Small intestine (tissue), 7 donors: ENCODE measurements around the gene CCT8L2. TPM values are rescaled to one million over a fixed set of nuclear protein-coding genes. Genes with fewer than 3 reads are reported as not detected.
"Not testable (repeated sequence)": the region's sequence is repeated elsewhere in the genome, so short reads cannot be mapped to it uniquely, and the experiment has no call there.

ENCODE experiments used
- DNase-seq, 2 donors: peaks; one replicate each; pipeline versions ENCODE4 v3.0.0 to v3.0.0-alpha.2; 2013
- FAIRE-seq: peaks from 2 replicates; lab custom pipeline; 2012; peaks lifted over from hg19 to GRCh38; lab: Jason Lieb, UNC
- H3K27ac ChIP-seq, 3 donors: one replicate each; pipeline ENCODE4 v1.5.1; 2013; ENCODE audit warnings: low read length in 2 of 3, mild to moderate bottlenecking in 2 of 3, control low read depth in 1 of 3, inconsistent platforms in 1 of 3, low read depth in 1 of 3, moderate library complexity in 1 of 3
- H3K27me3 ChIP-seq, 3 donors: one replicate each; pipeline ENCODE4 v1.6.1; 2013; ENCODE audit warnings: low read length in 3 of 3, inconsistent platforms in 1 of 3; ENCODE audit not compliant: control insufficient read depth in 3 of 3, insufficient read depth in 3 of 3
- H3K36me3 ChIP-seq, 3 donors: one replicate each; pipeline ENCODE4 v1.6.1; 2013; ENCODE audit warnings: low read length in 3 of 3, inconsistent platforms in 1 of 3, low read depth in 1 of 3, mild to moderate bottlenecking in 1 of 3, moderate library complexity in 1 of 3; ENCODE audit not compliant: control insufficient read depth in 3 of 3, insufficient read depth in 2 of 3
- H3K4me1 ChIP-seq, 3 donors: one replicate each; pipeline ENCODE4 v1.6.1; 2013; ENCODE audit warnings: low read length in 2 of 3, inconsistent platforms in 1 of 3, low read depth in 1 of 3, mild to moderate bottlenecking in 1 of 3, moderate library complexity in 1 of 3; ENCODE audit not compliant: control insufficient read depth in 3 of 3, insufficient read depth in 2 of 3
- H3K4me3 ChIP-seq, 3 donors: one replicate each; pipeline ENCODE4 v1.5.1; 2013; ENCODE audit warnings: low read length in 3 of 3, control low read depth in 1 of 3, inconsistent platforms in 1 of 3, low read depth in 1 of 3, mild to moderate bottlenecking in 1 of 3, moderate library complexity in 1 of 3
- H3K9me3 ChIP-seq, 2 donors: one replicate each; pipeline ENCODE4 v1.6.1; 2013; ENCODE audit warnings: low read depth in 1 of 2, low read length in 1 of 2; ENCODE audit not compliant: control insufficient read depth in 2 of 2, insufficient read depth in 1 of 2
- WGBS, 3 donors: extraction: QIAGEN DNeasy Blood & Tissue Kit; methylation state at CpG; one replicate each; pipeline ENCODE4 v1.1.7; 2013; 5-methylcytosine and 5-hydroxymethylcytosine counted together
- polyA plus RNA-seq, 4 donors: library from polyadenylated mRNA; stranded (reverse) in 3 of 4; unstranded in 1 of 4; fragments of 200-250 nt in 3 of 4; fragments of 120-200 nt in 1 of 4; gene quantifications; one replicate each; pipeline versions ENCODE4 v1.2.1 to v1.2.3, GENCODE V29; 2013
- donor health status: healthy with polysubstance abuse.
- donor health status: control.
- donor health status: control.
- donor health status: Bipolar disorder and iron deficiency.
- donor health status: healthy.

Gene CCT8L2
- polyA plus RNA-seq, 4 donors, result not detected

- not testable (repeated sequence) for H3K9me3 ChIP-seq, H3K36me3 ChIP-seq, H3K27ac ChIP-seq, H3K27me3 ChIP-seq, H3K4me3 ChIP-seq, H3K4me1 ChIP-seq, DNase-seq, FAIRE-seq
- 66 to 73% (median 72%) methylated on average over 5 of the region's 5 CpGs for WGBS, 3 donors
Measured at GRCh38 chr22:16615606-16616245, 23.1 kb upstream of the CCT8L2 start.

- Histone ChIP-seq H3K27me3 (peaks cover 0 to 4% (median 3%) of the 10 kb centered on the region in 3 donors), H3K9me3 (no peaks in the 10 kb centered on the region), H3K27ac (no peak overlapping the region), H3K4me3 (no peak overlapping the region), H3K4me1 (no peaks in the 10 kb centered on the region), H3K36me3 (no peaks in the 10 kb centered on the region)
- DNase-seq, result no peak
- 5 to 35% (median 30%) methylated on average over 59 to 77 of the region's 77 CpGs for WGBS, 3 donors
- no peak for FAIRE-seq
Measured at GRCh38 chr22:16609548-16610261, 17.1 kb upstream of the CCT8L2 start.

GRCh38 chr22:16608931-16609330 is 16.3 kb upstream of the CCT8L2 start:
- no peak overlapping the region for H3K27ac ChIP-seq
- H3K4me3 ChIP-seq, result no peak overlapping the region
- no peaks in the 10 kb centered on the region for H3K9me3 ChIP-seq
- FAIRE-seq (no peak), DNase-seq (no peak)
- 12 to 27% (median 26%) methylated on average over 22 of the region's 22 CpGs for WGBS, 3 donors
- H3K36me3 ChIP-seq, result no peaks in the 10 kb centered on the region
- H3K4me1 ChIP-seq, result no peaks in the 10 kb centered on the region
- H3K27me3 ChIP-seq, result peaks cover 0 to 4% (median 3%) of the 10 kb centered on the region in 3 donors

- H3K27me3 ChIP-seq, result peaks cover 0 to 11% (median 9%) of the 10 kb centered on the region in 3 donors
- 42 to 63% (median 52%) methylated on average over 8 of the region's 8 CpGs for WGBS, 3 donors
Measured at GRCh38 chr22:16604257-16604998, 11.8 kb upstream of the CCT8L2 start.

DNA sequence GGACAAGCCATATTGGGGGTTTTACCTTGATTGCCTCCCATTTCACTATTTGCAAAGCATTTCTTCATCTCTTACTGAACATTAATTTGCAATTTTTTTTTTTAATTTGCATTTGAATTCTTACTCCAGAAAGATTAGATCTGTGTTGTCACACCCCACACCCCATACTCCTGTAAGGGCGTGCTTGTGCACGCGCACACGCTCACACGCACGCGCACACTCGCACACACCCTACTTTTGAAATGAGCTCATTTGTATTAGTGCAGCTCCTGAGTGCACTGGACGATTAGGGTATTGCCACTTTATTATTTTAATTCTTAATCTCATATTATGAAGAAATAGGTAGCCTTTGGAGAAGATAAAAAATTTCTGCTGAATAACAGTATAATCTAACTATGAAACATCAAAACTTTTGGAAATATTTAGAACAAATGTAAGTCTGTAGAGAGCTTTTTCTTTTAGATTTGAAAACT is 11.2 kb upstream of the CCT8L2 start:
- H3K4me3 ChIP-seq, DNase-seq, H3K4me1 ChIP-seq, H3K9me3 ChIP-seq, H3K27ac ChIP-seq, H3K27me3 ChIP-seq, H3K36me3 ChIP-seq, FAIRE-seq: not testable (repeated sequence)
- WGBS, 3 donors, result 20 to 41% (median 39%) methylated on average over 9 of the region's 9 CpGs

More at GRCh38 chr22:16604257-16604998, 11.8 kb upstream of the CCT8L2 start:
- not testable (repeated sequence) for H3K4me3 ChIP-seq, DNase-seq, H3K4me1 ChIP-seq, H3K27ac ChIP-seq, H3K36me3 ChIP-seq, FAIRE-seq, H3K9me3 ChIP-seq

GRCh38 chr22:16603448-16603768 is 10.8 kb upstream of the CCT8L2 start:
- FAIRE-seq, result no peak
- WGBS, 3 donors, result 10 to 24% (median 23%) methylated on average over 6 of the region's 6 CpGs
- Histone ChIP-seq H3K4me3 (no peak overlapping the region), H3K36me3 (no peaks in the 10 kb centered on the region), H3K9me3 (peaks cover 0 to 2% of the 10 kb centered on the region in 2 donors), H3K27me3 (peaks cover 0 to 10% (median 5%) of the 10 kb centered on the region in 3 donors), H3K4me1 (no peaks in the 10 kb centered on the region), H3K27ac (no peak overlapping the region)
- DNase-seq, result no peak

GRCh38 chr22:16602728-16603447 is 10.3 kb upstream of the CCT8L2 start:
- H3K27me3 ChIP-seq, FAIRE-seq, H3K27ac ChIP-seq, DNase-seq, H3K4me1 ChIP-seq, H3K36me3 ChIP-seq, H3K4me3 ChIP-seq, H3K9me3 ChIP-seq: not testable (repeated sequence)
- 7 to 23% (median 21%) methylated on average over 31 to 33 of the region's 33 CpGs for WGBS, 3 donors

DNA sequence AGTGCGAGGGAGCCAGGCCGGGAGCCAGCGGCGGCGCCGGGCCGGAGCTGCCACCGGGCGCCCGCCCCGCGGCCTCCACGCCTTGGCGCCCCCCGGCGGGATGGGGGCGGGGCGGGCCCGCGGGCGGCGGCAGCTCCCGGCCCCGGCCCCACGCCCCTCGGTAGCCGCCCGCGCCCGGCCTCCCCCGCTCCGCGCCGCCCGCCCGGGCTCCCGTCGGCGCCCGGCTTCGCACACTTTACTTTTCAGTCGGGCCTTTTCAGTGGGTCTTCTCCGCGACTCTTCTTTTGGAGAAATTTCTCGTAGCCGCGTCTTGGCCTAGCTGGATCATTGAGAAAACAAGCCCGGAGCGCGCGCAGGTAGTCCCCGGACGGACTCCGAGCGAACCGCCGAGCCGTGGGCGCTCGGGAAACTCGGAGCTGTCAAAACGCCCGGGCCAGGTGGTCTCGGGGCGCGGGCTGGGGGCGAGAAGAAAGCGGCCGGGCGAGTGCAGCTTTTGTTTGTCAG is 9.7 kb upstream of the CCT8L2 start:
- not testable (repeated sequence) for H3K27me3 ChIP-seq, FAIRE-seq, H3K9me3 ChIP-seq, H3K4me1 ChIP-seq, H3K27ac ChIP-seq, DNase-seq, H3K4me3 ChIP-seq, H3K36me3 ChIP-seq
- WGBS, 3 donors, result 3 to 23% (median 19%) methylated on average over 36 to 70 of the region's 70 CpGs
